GM19328 (cell line): ENCODE measurements around the gene PKP1.
"Not testable (repeated sequence)": the region's sequence is repeated elsewhere in the genome, so short reads cannot be mapped to it uniquely, and the experiment has no call there.

Experiments
- ATAC-seq: cut with Tn5 transposase; IDR thresholded peaks from one replicate; pipeline ENCODE4 v1.9.1; 2021; ENCODE audit warnings: mild to moderate bottlenecking, moderate library complexity; ENCODE audit not compliant: unreplicated experiment

PKP1 gene

GRCh38 chr1:201282931-201283829 is at the start of gene PKP1:
Gene PKP1, plus strand, starts transcription at chr1:201283506. Its CDS starts 197 bp downstream, at chr1:201283703.
- no peak for ATAC-seq

- not testable (repeated sequence) for ATAC-seq
Measured at GRCh38 chr1:201239646-201240045, 43.7 kb upstream of the PKP1 start.

DNA sequence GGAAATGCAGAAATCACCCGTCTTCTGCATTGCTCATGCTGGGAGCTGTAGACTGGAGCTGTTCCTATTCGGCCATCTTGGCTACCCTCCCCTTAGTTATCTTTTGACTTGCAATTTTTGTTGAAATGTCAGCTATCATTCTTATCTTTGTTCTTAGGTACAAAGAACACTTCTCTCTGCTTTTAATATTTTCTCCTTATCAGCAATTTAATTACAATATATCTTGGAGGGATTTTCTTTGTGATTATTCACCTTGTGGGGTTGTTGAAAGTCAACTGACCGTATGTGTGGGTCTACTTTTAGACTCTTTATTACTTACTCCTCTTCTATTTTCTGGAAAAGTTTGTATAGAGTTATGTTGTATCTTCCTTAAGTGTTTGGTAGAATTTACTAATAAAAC is 43.1 kb upstream of the PKP1 start:
- ATAC-seq, result no peak

DNA sequence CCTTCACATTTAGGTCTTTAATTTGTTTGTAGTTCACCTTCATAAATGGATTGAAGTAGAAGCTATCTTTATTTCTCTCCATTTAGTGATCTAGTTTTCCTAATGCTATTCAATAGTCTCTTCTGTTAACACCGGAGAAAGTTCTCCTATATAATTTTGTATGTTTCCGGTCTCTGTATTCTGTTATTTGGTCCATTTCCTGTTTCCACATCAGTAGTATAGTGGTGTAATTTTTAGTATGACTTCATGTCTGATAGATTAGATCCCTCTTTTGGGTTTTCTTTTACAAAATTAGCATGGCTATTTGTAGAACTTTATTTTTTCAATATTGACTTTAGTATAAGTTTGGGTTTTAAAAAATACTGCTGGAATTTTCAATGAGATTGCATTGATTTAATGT is 41.6 kb upstream of the PKP1 start:
- ATAC-seq, result no peak

DNA sequence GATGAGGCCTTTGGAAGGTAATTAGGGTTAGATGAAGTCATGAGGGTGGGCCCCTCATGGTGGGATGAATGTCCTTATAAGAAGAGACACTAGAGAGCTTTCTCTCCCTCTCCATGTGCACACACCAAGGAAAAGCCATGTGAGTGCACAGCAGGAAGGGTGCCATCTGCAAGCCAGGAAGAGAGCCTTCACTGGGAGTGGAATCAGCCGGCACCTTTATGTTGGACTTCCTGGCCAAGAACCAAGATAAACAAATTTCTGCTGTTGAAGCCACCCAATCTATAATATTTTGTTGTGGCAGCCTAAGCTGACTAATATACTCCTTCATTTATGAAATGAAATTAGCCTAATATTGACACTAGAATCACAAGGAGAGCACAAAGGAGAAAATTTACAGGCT is 38.2 kb upstream of the PKP1 start:
- no peak for ATAC-seq

DNA sequence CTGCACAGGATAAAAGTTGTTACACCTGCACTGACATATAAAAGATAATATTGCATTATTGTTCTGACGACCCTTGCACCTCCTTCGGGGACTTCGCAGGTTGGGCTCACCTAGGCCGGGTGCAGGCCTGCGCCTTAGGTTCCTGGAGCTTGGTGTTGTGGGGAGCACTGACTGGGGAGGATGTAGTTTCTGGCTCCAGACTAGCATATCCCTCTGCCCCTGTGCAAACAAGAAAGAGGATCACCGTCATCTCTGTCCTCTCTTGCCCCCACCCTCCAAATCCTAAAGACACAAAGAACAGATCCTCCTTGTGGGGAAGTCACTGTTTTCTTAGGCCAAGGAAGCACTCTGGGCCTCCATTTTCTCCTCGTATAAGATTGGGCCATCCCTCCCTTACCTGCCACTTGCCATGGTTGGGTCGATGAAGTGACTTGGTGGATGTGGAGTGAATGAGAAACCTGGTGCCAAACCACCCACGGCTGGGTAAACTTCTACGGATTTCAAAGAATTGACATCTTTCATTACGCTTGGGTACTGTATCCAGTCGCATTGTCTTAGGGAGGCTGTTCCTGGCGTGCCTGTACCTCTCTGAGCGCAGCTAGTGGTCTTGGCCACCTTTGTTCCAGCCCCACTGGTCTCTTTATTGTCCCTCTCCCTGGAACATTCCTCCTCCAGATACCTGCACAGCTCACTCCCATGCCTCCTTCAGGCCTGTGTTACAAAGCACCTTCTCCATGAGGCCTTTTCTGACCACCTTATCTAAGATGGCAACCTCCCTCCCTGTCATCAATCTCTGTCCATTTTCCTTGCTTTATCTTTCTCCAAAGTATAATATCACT is 34.4 kb upstream of the PKP1 start:
- no peak for ATAC-seq

- no peak for ATAC-seq
Measured at GRCh38 chr1:201250326-201251011, 32.8 kb upstream of the PKP1 start.

- ATAC-seq, result no peak
Measured at GRCh38 chr1:201251411-201251810, 31.9 kb upstream of the PKP1 start.

DNA sequence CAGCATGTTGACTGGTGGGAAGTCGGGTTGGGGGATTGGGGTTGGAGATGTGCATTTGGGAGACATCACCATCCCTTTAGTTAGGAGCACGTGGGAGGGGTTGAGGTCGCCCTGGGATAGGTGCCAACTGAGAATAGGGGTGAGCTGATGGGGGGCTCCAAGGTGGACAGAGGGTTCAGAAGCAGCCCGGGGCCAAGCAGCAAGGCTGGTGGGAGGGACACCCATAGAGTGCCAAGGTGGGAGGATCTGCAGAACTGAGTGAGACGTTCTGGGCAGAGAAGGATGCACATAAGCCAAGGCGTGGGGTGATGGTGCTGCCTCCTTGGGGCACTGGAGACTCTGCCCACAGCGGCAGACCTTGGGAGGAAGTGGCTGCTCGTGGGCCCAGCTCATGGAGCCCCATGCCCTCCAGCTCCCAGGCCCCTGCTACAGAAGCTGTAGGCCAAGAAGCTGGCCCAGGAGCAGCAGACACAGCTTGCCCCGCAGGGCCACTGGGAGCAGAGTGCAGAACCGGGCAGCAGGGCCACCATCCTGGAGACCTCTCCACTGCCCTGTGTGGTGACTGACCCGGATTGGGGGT is 31.4 kb upstream of the PKP1 start:
- ATAC-seq, result no peak

DNA sequence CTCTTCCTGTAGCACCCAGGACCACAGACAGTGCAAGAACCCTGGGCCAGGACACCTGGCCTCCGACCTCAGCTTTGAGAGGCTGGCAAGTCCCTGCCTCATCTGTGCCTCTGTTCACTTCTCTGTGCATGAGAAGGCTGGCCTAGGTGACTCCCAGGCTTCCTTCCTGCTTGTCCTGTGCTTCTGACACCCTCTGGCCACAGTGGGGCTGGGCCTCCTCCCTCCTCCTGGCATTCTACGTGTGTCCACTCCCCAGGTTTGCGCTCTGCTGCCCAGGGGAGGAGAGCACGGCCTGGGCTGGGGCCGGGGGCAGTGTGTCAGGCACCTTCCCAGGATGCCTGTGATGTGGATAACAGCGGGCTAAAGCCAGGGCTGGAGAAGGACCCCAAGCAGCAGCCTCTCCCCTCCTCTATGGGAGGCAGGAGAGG is 30.3 kb upstream of the PKP1 start:
- no peak for ATAC-seq

DNA sequence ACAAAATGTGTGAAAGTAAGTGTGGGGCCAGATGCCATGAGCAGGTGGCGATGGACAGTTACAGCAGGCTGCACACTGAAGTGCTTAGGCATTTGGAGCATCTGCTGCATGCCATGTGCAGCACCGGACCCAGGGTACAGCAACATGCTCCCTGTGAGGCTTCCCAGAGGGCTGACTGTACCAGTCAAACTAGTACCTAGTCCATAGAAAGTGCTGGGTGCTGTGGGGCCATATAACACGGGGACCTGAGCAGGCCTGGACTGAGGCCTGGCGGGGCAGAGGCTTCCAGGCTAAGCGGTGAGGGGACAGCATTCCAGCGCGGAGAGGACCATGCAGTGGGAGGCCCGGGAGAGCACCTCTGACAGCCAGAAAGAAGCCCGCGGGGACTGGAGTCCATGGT is 29.9 kb upstream of the PKP1 start:
- no peak for ATAC-seq

DNA sequence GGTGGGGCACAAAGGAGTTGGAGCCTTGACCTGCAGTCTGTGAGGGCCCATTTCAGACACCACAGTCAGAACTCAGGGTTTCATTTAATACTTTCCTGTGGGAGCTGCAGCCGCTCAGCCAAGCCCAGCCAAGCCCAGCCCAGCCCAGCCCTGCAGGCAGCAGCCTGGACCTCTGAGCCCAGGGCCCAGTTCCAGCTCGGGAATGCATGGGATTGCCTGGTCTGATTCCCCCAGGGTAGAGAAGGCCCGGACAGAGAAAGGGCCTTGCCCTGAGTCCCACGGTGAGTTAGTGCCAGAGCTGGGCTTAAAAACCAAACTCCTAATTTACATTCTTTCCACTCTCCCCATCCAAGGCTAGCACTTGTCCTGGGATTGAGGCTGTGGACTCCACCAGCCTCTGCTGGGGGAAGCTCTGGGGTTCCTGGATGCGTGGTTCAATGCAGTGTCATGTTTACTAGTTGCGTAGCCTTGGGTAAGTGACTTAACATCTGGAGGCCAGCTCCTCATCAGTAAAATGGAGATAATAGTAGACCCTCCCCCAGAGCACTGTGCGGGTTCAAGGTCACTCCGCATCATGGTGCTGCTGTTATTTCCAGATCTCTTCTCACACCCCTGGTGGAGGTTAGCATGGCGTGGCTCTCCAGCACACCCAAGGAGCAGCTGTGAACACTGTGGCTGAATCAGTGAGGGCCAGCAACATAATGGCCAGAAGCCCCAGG is 29.2 kb upstream of the PKP1 start:
- no peak for ATAC-seq

- no peak for ATAC-seq
Measured at GRCh38 chr1:201254625-201255478, 28.5 kb upstream of the PKP1 start.

GRCh38 chr1:201255479-201256362 is 27.6 kb upstream of the PKP1 start:
- ATAC-seq, result no peak

DNA sequence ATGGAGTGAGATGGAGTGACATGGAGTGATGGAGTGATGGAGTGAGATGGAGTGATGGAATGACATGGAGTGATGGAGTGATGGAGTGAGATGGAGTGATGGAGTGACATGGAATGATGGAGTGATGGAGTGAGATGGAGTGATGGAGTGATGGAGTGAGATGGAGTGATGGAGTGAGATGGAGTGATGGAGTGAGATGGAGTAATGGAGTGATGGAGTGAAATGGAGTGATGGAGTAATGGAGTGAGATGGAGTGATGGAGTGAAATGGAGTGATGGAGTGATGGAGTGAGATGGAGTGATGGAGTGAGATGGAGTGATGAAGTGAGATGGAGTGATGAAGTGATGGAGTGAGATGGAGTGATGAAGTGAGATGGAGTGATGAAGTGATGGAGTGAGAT is 25.2 kb upstream of the PKP1 start:
- not testable (repeated sequence) for ATAC-seq

DNA sequence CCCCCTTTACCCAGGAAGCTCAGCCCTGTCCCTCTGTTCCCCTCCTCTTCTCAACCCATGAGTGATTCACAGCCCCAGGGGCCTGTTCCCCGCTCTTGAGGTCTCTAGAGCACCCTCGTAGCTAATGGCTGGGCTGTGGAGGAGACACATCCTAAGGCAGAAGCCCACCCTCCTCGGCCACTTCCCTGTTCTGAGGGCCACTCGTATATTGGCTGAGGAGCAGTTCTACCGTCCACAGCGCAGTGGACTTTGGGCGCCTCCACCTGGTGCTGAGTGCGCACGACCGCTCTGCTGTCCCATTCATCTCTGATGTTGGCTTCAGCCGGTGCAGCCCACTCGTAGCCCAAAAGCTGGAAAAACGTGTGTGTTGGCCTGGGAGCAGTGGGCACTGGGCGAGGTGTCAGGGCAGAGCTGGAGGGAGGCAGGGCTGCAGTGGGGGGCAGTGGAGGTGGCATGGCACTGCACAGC is 24.5 kb upstream of the PKP1 start:
- ATAC-seq, result no peak

DNA sequence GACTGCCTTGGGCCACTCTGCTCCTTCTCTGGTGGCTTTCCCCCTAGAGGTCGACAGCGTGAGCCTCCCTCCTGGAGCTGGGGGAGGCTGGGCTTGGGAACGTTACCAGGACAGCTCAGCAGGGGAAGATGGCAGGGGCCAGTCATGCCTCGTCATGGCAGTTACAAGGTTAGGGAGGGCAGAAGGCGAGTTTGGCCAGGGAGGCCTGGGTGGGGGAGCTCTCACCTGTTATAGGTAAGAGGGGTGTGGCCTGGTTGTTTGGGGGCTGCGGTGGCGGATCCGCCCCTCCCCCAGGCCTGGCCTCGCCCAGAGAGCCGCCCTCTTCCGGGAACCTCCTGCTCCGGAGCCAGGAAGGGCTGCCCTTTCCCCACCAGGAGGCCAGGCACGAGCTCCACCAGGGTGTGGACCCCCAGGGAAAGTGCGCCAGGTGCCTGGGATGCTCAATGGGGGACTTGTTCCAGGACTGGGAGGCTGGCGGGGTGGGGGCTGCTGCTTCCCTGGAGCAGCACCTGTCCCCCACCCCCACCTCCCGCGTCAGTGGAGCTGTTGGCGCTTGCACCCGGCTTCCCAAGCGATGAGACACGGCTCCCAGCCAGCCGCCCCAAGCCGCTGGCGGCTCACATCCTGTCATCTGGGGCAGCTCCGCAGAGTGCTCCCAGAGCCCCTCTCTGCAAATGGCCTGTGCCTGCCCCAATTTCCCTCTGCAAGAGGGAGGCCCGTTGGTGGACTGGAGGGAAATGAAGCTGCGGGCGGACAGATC is 23.6 kb upstream of the PKP1 start:
- no peak for ATAC-seq

DNA sequence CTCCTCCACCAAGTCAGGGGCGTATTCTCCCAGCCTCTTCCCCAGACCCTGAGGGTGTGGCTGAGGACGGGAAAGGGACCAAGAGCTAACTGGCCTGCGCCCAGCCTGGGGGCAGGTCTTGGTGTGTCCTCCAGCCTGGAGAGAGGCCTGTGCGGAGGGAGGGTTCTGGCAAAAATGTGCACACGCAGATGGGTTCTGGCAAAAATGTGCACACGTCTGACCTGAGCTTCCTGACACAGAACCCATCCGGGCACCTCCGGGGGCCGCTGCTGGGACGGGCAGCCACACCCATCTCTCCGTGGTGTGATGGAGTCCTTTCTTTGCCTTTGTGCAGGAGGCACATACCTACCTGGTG is 23.1 kb upstream of the PKP1 start:
- ATAC-seq, result no peak
